Esophagus muscularis mucosa (tissue), 4 donors: ENCODE data around the gene RASL10A. TPM values are rescaled to one million over a fixed set of nuclear protein-coding genes. Genes with fewer than 3 reads are reported as not detected.

Experiments
- DNase-seq: peaks from one replicate; pipeline ENCODE4 v3.0.0-alpha.2; 2017; ENCODE audit errors: extremely low spot score
- H3K27ac ChIP-seq, 4 donors: fragments of 200-600 bp; sonication (generic); replicated peaks in 1 of 4; 1 replicate in 3 of 4; 2 replicates in 1 of 4; pipeline ENCODE4 v1.5.1; 2016 to 2019; ENCODE audit warnings: mild to moderate bottlenecking in 1 of 4
- H3K27me3 ChIP-seq, 4 donors: fragments of 200-600 bp; sonication (generic); one replicate each; pipeline versions ENCODE4 v1.5.1 to v1.6.0; 2016 to 2019
- H3K36me3 ChIP-seq, 4 donors: fragments of 200-600 bp; sonication (generic); one replicate each; pipeline ENCODE4 v1.5.1; 2016 to 2019
- H3K4me1 ChIP-seq, 4 donors: fragments of 200-600 bp; sonication (generic); one replicate each; pipeline ENCODE4 v1.5.1; 2016 to 2019
- H3K4me3 ChIP-seq, 4 donors: fragments of 200-600 bp; sonication (generic); 1 replicate in 2 of 4; 2 replicates in 2 of 4; pipeline ENCODE4 v1.5.1; 2016 to 2019; ENCODE audit warnings: mild to moderate bottlenecking in 4 of 4, moderate library complexity in 1 of 4
- H3K9me3 ChIP-seq, 4 donors: fragments of 200-600 bp; sonication (generic); 1 replicate in 3 of 4; 2 replicates in 1 of 4; pipeline ENCODE4 v1.5.1; 2016 to 2019
- CTCF ChIP-seq, 3 experiments: fragments of 200-600 bp in 2 of 3; fragments of 450-650 bp in 1 of 3; sonication (generic) in 2 of 3; IDR thresholded peaks; one replicate each; pipeline ENCODE4 v1.5.1; 2017 to 2019; ENCODE audit warnings: antibody characterized with exemption in 3 of 3, mild to moderate bottlenecking in 2 of 3, moderate library complexity in 1 of 3
- EP300 ChIP-seq: sonication (generic); formaldehyde crosslinking; IDR thresholded peaks from one replicate; pipeline ENCODE4 v1.6.1; 2017; ENCODE audit warnings: antibody characterized with exemption
- POLR2A ChIP-seq: fragments of 450-650 bp; IDR thresholded peaks from one replicate; pipeline ENCODE4 v1.6.1; 2017; ENCODE audit warnings: antibody characterized with exemption, moderate library complexity, mild to moderate bottlenecking, low read depth
- POLR2AphosphoS5 ChIP-seq, 2 donors: sonication (generic); formaldehyde crosslinking; IDR thresholded peaks; one replicate each; pipeline ENCODE4 v1.6.1; 2017; ENCODE audit warnings: antibody characterized with exemption in 2 of 2
- WGBS: methylation state at CpG from one replicate; pipeline ENCODE4 v1.1.5; 2018; 5-methylcytosine and 5-hydroxymethylcytosine counted together
- intact Hi-C: fragments of 100-400 bp; cut with DNase I; formaldehyde crosslinking; loops from one replicate; pipeline ENCODE4 v1.15.1; 2023
- total RNA-seq, 4 donors: library from RNA; depleted of rRNA; stranded (reverse); fragments of >200 nt; gene quantifications; one replicate each; pipeline versions ENCODE4 v1.1.0 to v1.2.1, GENCODE V29; 2016

RASL10A gene
- total RNA-seq, 4 donors from 2014 or later: 0.50 to 1.6 (median 0.84) TPM; not detected in 1

- peak overlapping the region; percentile 40 to 53 (median 42) for H3K4me3 ChIP-seq
- peaks cover 0 to 27% (median 9%) of the 10 kb centered on the region in 4 donors for H3K27me3 ChIP-seq
- H3K4me1 ChIP-seq: peaks cover 79 to 93% (median 90%) of the 10 kb centered on the region in 4 donors
- H3K27ac ChIP-seq: peak overlapping the region; percentile 92 to 97 (median 94)
- DNase-seq: peak; percentile 99
- H3K36me3 ChIP-seq: peaks cover 0 to 13% (median 4%) of the 10 kb centered on the region in 4 donors
- 14% methylated on average over 11 of the region's 18 CpGs for WGBS
- H3K9me3 ChIP-seq: no peaks in the 10 kb centered on the region
- peak in 1 of 3 experiments; percentile 4 for TF ChIP-seq CTCF (IDR thresholded peaks at IDR 0.05)
- TF ChIP-seq EP300: no peak
- peak; percentile 75 to 88 for TF ChIP-seq POLR2AphosphoS5 (IDR thresholded peaks at IDR 0.05)
- intact Hi-C loops: no loop called here
Measured at GRCh38 chr22:29310863-29311339, 4.6 kb downstream of the RASL10A start.

- peaks cover 0 to 13% (median 4%) of the 10 kb centered on the region in 4 donors for H3K36me3 ChIP-seq
- H3K27ac ChIP-seq: peak overlapping the region; percentile 92 to 97 (median 94)
- H3K4me1 ChIP-seq: peaks cover 74 to 91% (median 86%) of the 10 kb centered on the region in 4 donors
- WGBS: 57% methylated on average over 18 of the region's 28 CpGs
- H3K9me3 ChIP-seq: no peaks in the 10 kb centered on the region
- intact Hi-C loops: no loop called here
- DNase-seq: no peak
- TF ChIP-seq POLR2AphosphoS5 (IDR thresholded peaks at IDR 0.05) (no peak), EP300 (no peak), POLR2A (no peak), CTCF (IDR thresholded peaks at IDR 0.05) (no peak)
- peaks cover 0 to 21% (median 6%) of the 10 kb centered on the region in 4 donors for H3K27me3 ChIP-seq
- peak overlapping the region; percentile 40 to 53 (median 42) for H3K4me3 ChIP-seq
Measured at GRCh38 chr22:29310065-29310862, 5.2 kb downstream of the RASL10A start.

- H3K27ac ChIP-seq: peak overlapping the region; percentile 92 to 97 (median 94)
- no peaks in the 10 kb centered on the region for H3K9me3 ChIP-seq
- H3K36me3 ChIP-seq: peaks cover 0 to 13% (median 4%) of the 10 kb centered on the region in 4 donors
- DNase-seq: no peak
- 78% methylated on average over 5 of the region's 21 CpGs for WGBS
- TF ChIP-seq POLR2AphosphoS5 (IDR thresholded peaks at IDR 0.05) (peak; percentile 31 to 40), CTCF (IDR thresholded peaks at IDR 0.05) (no peak), POLR2A (no peak), EP300 (no peak)
- peaks cover 70 to 83% (median 78%) of the 10 kb centered on the region in 4 donors for H3K4me1 ChIP-seq
- peak overlapping the region; percentile 88 to 99 (median 96) for H3K4me3 ChIP-seq
- intact Hi-C loops: no loop called here
- H3K27me3 ChIP-seq: peaks cover 0 to 13% (median 4%) of the 10 kb centered on the region in 4 donors
Measured at GRCh38 chr22:29309332-29310064, 6.0 kb downstream of the RASL10A start.

- no peaks in the 10 kb centered on the region for H3K9me3 ChIP-seq
- no peak for DNase-seq
- H3K27me3 ChIP-seq: peaks cover 0 to 6% (median 2%) of the 10 kb centered on the region in 4 donors
- 32% methylated on average over 12 of the region's 13 CpGs for whole genome bisulfite sequencing
- peak overlapping the region; percentile 92 to 97 (median 94) for H3K27ac ChIP-seq
- H3K36me3 ChIP-seq: peaks cover 0 to 13% (median 4%) of the 10 kb centered on the region in 4 donors
- intact Hi-C loops: no loop called here
- TF ChIP-seq EP300: no peak
- TF ChIP-seq POLR2AphosphoS5 (IDR thresholded peaks at IDR 0.05): no peak
- TF ChIP-seq POLR2A: no peak
- H3K4me3 ChIP-seq: peak overlapping the region; percentile 88 to 99 (median 96)
- H3K4me1 ChIP-seq: peaks cover 64 to 77% (median 71%) of the 10 kb centered on the region in 4 donors
Measured at GRCh38 chr22:29308791-29309262, 6.7 kb downstream of the RASL10A start.
